VCaP (cell line): Measurements from ENCODE around the gene MLST8.

ENCODE experiments used
- H3K27ac ChIP-seq: fragments of 450-650 bp; 2 replicates; pipeline ENCODE4 v1.5.1; 2017
- TF ChIP-seq, protein P1 (sequence below): fragments of 450-650 bp; conservative IDR thresholded peaks from 2 replicates; pipeline ENCODE4 v1.5.1; 2017; ENCODE audit warnings: mild to moderate bottlenecking, moderate library complexity

The MLST8 gene

GRCh38 chr16:2231016-2231931, 26.0 kb downstream of the MLST8 start:
- TF ChIP-seq, protein P1, sequence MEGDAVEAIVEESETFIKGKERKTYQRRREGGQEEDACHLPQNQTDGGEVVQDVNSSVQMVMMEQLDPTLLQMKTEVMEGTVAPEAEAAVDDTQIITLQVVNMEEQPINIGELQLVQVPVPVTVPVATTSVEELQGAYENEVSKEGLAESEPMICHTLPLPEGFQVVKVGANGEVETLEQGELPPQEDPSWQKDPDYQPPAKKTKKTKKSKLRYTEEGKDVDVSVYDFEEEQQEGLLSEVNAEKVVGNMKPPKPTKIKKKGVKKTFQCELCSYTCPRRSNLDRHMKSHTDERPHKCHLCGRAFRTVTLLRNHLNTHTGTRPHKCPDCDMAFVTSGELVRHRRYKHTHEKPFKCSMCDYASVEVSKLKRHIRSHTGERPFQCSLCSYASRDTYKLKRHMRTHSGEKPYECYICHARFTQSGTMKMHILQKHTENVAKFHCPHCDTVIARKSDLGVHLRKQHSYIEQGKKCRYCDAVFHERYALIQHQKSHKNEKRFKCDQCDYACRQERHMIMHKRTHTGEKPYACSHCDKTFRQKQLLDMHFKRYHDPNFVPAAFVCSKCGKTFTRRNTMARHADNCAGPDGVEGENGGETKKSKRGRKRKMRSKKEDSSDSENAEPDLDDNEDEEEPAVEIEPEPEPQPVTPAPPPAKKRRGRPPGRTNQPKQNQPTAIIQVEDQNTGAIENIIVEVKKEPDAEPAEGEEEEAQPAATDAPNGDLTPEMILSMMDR, result no peak
- H3K27ac ChIP-seq, result no peak overlapping the region

DNA sequence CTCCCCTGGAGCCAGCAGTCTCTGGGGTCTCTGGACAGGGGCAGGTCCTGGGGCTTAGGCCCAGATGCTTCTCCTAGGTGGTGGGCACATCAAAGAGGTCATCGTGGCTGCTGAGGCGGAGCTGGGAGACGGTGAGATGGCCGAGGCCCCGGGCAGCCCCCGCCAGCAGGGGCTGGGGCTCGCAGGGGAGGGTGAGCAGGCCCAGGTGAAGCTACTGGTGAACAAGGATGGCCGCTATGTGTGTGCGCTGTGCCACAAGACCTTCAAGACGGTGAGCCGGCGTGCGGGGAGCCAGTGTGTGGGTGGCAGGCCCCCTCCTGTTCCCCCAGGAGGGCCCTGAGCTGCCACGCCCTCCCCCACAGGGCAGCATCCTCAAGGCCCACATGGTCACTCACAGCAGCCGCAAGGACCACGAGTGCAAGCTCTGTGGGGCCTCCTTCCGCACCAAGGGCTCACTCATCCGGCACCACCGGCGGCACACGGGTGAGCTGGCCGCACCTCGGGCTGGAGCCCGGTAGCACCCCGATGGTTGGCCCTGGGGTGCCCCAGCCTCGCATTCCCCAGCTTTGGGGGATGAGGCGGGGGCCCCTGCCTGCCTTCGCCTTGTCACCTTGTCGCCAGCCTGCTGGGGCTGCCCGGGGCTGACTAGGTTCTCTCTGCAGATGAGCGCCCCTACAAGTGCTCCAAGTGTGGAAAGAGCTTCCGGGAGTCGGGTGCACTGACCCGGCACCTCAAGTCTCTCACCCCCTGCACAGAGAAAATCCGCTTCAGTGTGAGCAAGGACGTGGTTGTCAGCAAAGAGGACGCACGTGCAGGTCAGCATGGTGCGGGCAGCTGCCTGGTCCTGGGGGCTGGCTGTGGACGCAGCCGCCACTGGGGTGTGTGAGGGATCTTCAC, 27.1 kb downstream of the MLST8 start:
- H3K27ac ChIP-seq, result no peak overlapping the region
- TF ChIP-seq, protein P1, result no peak

DNA sequence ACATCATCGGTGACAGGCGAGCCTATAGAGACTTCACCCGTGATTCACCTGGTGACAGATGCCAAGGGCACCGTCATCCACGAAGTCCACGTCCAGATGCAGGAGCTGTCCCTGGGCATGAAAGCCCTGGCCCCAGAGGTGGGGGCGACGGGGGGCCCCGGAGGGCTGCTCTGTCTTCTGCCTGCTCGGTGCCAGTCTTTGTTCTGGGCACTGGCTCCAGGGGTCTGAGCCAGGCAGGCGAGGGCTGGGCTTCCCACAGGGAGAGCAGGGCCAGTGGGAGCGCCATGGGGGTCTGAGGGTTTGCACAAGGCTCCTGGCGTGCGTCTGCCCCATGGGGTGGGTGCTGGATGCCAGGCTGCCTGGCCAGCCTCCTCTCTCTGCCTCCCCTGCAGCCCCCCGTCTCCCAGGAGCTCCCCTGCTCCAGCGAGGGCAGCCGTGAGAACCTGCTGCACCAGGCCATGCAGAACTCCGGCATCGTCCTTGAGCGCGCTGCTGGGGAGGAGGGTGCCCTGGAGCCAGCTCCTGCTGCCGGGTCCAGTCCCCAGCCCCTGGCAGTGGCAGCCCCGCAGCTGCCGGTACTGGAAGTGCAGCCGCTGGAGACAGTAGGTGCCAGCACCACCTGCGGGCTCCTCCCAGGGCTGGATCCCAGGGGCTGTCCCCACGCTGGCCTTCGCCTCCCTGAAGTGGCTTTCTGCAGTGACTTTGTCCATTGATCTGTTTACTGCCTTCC, 28.0 kb downstream of the MLST8 start:
- TF ChIP-seq, protein P1, result no peak
- no peak overlapping the region for H3K27ac ChIP-seq

- TF ChIP-seq, protein P1, result no peak
- no peak overlapping the region for H3K27ac ChIP-seq
Observed at GRCh38 chr16:2233872-2234812, 28.9 kb downstream of the MLST8 start.

- TF ChIP-seq, protein P1, result no peak
- no peak overlapping the region for H3K27ac ChIP-seq
Observed at GRCh38 chr16:2234813-2235170, 29.5 kb downstream of the MLST8 start.

GRCh38 chr16:2235234-2235651, 30.0 kb downstream of the MLST8 start:
- no peak overlapping the region for H3K27ac ChIP-seq
- TF ChIP-seq, protein P1, result no peak
